ENCODE measurements around the gene AGPS. TPM values are rescaled to one million over a fixed set of nuclear protein-coding genes. Genes with fewer than 3 reads are reported as not detected.
A peak's percentile ranks its signal among the peaks of the same experiment; 100 is the strongest.

Gene AGPS
- 10 to 100 TPM; 27.4 to 36.0 (median 35.6) TPM for total RNA-seq
- total RNA-seq (2013): 32.1 TPM

DNA sequence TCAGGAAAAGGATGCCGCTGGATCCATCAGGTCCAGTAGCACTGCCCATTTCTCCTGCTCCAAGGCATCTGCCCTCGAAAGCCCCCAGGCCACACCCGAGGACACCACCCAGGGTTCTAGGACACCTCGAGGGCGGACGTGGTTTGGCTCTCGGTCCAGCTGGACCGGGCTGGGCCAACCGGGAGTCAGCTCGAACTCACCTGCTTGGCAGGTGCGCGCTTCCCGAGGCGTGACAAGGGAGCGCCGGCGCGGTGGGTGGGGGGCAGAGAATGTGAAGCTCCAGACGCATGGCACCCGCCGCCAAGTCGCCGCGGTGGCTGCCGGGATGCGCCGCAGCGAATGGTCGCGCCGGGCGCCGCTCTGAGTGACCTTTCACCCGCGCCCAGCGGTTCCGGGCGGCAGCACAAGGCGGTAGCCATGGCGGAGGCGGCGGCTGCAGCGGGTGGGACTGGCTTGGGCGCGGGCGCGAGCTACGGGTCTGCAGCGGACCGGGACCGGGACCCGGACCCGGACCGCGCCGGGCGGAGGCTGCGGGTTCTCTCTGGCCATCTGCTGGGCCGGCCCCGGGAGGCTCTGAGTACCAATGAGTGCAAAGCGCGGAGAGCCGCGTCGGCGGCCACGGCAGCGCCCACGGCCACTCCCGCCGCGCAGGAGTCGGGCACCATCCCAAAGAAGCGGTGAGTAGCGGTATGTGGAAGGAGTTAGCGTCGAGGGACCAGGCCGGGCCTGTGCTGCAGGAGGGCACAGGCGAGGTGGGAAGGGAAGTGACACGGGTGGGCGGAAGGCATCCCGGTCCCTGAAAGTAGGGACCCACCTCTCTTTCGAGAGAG is at the start of gene AGPS:
TSS of gene AGPS (plus strand) at position 401 of the 830 bp plus-strand sequence. CDS start at position 418, 17 bp downstream.
- peak within 1 kb of the TSS; percentile 94 for H3K4me3 Mint-ChIP-seq
- no peaks in the 10 kb centered on the region for H3K9me3 Mint-ChIP-seq
- under 1% methylated on average over 83 of the region's 83 CpGs for WGBS (ENCODE audit: insufficient coverage)
- H3K27me3 Mint-ChIP-seq (ENCODE audit: low read depth in 2 of 2): no peaks in the 10 kb centered on the region
- Histone ChIP-seq H3K27ac (ENCODE audit: low read length) (peak within 1 kb of the TSS; percentile 61), H3K4me1 (ENCODE audit: control insufficient read depth, insufficient read depth, low read length) (peaks cover 11% of the 10 kb centered on the region), H3K9me3 (ENCODE audit: control insufficient read depth, insufficient read depth, low read length) (no peaks in the 10 kb centered on the region), H3K27me3 (ENCODE audit: control insufficient read depth, insufficient read depth, low read length) (no peaks in the 10 kb centered on the region), H3K36me3 (ENCODE audit: control insufficient read depth, insufficient read depth, low read length) (no peaks in the 10 kb centered on the region), H3K4me3 (ENCODE audit: low read length) (peak within 1 kb of the TSS; percentile 89)
- no peaks in the 10 kb centered on the region for H3K36me3 Mint-ChIP-seq
- intact Hi-C loops (cut with micrococcal nuclease): no loop called here
- H3K27ac Mint-ChIP-seq: peak within 1 kb of the TSS; percentile 84 to 96
- H3K4me1 Mint-ChIP-seq: peaks cover 50 to 53% of the 10 kb centered on the region in 2 donors
- ATAC-seq (peak; percentile 95 to 96 (median 96)), DNase-seq (peak; percentile 72 to 84)
- TF ChIP-seq, protein P1, sequence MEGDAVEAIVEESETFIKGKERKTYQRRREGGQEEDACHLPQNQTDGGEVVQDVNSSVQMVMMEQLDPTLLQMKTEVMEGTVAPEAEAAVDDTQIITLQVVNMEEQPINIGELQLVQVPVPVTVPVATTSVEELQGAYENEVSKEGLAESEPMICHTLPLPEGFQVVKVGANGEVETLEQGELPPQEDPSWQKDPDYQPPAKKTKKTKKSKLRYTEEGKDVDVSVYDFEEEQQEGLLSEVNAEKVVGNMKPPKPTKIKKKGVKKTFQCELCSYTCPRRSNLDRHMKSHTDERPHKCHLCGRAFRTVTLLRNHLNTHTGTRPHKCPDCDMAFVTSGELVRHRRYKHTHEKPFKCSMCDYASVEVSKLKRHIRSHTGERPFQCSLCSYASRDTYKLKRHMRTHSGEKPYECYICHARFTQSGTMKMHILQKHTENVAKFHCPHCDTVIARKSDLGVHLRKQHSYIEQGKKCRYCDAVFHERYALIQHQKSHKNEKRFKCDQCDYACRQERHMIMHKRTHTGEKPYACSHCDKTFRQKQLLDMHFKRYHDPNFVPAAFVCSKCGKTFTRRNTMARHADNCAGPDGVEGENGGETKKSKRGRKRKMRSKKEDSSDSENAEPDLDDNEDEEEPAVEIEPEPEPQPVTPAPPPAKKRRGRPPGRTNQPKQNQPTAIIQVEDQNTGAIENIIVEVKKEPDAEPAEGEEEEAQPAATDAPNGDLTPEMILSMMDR (IDR thresholded peaks at IDR 0.05): no peak

DNA sequence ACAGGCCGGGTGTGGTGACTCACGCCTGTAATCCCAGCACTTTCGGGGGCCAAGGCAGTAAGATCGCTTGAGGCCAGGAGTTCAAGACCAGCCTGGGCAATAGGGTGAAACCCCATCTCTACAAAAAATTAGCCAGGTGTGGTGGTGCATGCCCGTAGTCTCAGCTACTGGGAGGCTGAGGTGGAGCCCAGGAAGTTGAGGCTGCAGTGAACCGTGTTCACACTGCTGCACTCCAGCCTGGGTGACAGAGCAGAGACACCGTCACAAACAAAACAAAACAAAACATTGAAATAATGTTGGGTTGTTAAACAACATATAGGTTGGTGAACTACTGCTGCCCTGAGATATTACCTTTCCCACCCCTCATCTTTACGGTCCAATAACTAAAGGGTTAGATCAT is 48.8 kb upstream of the AGPS start:
- DNase-seq (no peak), ATAC-seq (no peak)
- H3K9me3 ChIP-seq (ENCODE audit: control insufficient read depth, insufficient read depth, low read length): no peaks in the 10 kb centered on the region
- H3K4me3 ChIP-seq (ENCODE audit: low read length): no peak overlapping the region
- H3K36me3 Mint-ChIP-seq: no peaks in the 10 kb centered on the region
- H3K36me3 ChIP-seq (ENCODE audit: control insufficient read depth, insufficient read depth, low read length): no peaks in the 10 kb centered on the region
- H3K27ac Mint-ChIP-seq: no peak overlapping the region
- TF ChIP-seq, protein P1 (IDR thresholded peaks at IDR 0.05): no peak
- H3K4me3 Mint-ChIP-seq: no peak overlapping the region
- no peaks in the 10 kb centered on the region for H3K4me1 Mint-ChIP-seq
- H3K27me3 Mint-ChIP-seq (ENCODE audit: low read depth in 2 of 2): no peaks in the 10 kb centered on the region
- no peaks in the 10 kb centered on the region for H3K9me3 Mint-ChIP-seq
- WGBS (ENCODE audit: insufficient coverage): 70% methylated on average over 7 of the region's 8 CpGs
- no peaks in the 10 kb centered on the region for H3K27me3 ChIP-seq (ENCODE audit: control insufficient read depth, insufficient read depth, low read length)
- intact Hi-C loops (cut with micrococcal nuclease): no loop called here
- H3K27ac ChIP-seq (ENCODE audit: low read length): no peak overlapping the region
- no peaks in the 10 kb centered on the region for H3K4me1 ChIP-seq (ENCODE audit: control insufficient read depth, insufficient read depth, low read length)

DNA sequence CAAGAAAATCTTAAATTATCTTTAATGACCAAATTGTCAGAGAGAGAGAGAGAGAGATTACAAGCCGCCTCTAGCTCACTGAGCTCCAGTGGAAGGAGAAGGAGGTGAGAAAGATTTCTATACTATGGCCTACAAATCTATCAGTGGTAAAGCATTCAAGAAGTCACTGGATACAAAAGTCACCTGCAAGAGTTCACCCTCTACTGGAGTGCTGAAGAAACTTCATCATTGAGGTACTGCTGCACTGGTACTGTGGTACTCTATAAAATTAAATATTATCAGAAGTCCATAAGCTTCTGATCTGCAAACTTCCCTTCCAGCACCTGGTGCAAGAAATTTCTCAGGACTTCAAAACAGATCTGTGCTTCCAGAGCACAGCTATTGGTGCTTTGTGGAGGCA is 48.3 kb upstream of the AGPS start:
- Histone ChIP-seq H3K4me3 (ENCODE audit: low read length) (no peak overlapping the region), H3K9me3 (ENCODE audit: control insufficient read depth, insufficient read depth, low read length) (no peaks in the 10 kb centered on the region), H3K27me3 (ENCODE audit: control insufficient read depth, insufficient read depth, low read length) (no peaks in the 10 kb centered on the region), H3K27ac (ENCODE audit: low read length) (no peak overlapping the region), H3K4me1 (ENCODE audit: control insufficient read depth, insufficient read depth, low read length) (no peaks in the 10 kb centered on the region), H3K36me3 (ENCODE audit: control insufficient read depth, insufficient read depth, low read length) (no peaks in the 10 kb centered on the region)
- no peak overlapping the region for H3K27ac Mint-ChIP-seq
- ATAC-seq: no peak
- no peaks in the 10 kb centered on the region for H3K9me3 Mint-ChIP-seq
- DNase-seq: no peak
- no CpG with 5 or more reads among the region's 1 CpG for WGBS (ENCODE audit: insufficient coverage)
- TF ChIP-seq, protein P1 (IDR thresholded peaks at IDR 0.05): no peak
- no peak overlapping the region for H3K4me3 Mint-ChIP-seq
- no peaks in the 10 kb centered on the region for H3K4me1 Mint-ChIP-seq
- intact Hi-C loops (cut with micrococcal nuclease): no loop called here
- no peaks in the 10 kb centered on the region for H3K27me3 Mint-ChIP-seq (ENCODE audit: low read depth in 2 of 2)
- no peaks in the 10 kb centered on the region for H3K36me3 Mint-ChIP-seq

Measured in natural killer cell (primary cell).